HG02938 (cell line): ENCODE data around the gene RIC8A.
A peak's percentile ranks its signal among the peaks of the same experiment; 100 is the strongest.
"Not testable (repeated sequence)": the region's sequence is repeated elsewhere in the genome, so short reads cannot be mapped to it uniquely, and the experiment has no call there.

Experiments used
- ATAC-seq: cut with Tn5 transposase; IDR thresholded peaks from one replicate; pipeline ENCODE4 v1.9.1; 2021; ENCODE audit warnings: mild to moderate bottlenecking, moderate library complexity; ENCODE audit not compliant: unreplicated experiment

Gene RIC8A

DNA sequence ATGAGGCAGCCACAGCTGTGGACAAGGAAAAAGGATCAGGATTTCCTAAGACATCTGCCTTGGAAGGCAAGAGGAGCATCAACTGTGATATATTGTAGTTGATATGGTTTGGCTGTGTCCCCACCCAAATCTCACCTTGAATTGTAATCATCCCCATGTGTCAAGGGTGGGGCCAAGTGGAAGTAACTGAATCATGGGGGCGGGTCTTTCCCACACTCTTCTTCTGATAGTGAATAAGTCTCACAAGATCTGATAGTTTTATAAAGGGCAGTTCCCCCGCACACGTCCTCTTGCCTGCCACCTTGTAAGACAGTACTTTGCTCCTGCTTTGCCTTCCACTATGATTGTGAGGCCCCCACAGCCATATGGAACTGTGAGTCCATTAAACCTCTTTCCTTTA is 10.2 kb downstream of the RIC8A start:
- no peak for ATAC-seq

DNA sequence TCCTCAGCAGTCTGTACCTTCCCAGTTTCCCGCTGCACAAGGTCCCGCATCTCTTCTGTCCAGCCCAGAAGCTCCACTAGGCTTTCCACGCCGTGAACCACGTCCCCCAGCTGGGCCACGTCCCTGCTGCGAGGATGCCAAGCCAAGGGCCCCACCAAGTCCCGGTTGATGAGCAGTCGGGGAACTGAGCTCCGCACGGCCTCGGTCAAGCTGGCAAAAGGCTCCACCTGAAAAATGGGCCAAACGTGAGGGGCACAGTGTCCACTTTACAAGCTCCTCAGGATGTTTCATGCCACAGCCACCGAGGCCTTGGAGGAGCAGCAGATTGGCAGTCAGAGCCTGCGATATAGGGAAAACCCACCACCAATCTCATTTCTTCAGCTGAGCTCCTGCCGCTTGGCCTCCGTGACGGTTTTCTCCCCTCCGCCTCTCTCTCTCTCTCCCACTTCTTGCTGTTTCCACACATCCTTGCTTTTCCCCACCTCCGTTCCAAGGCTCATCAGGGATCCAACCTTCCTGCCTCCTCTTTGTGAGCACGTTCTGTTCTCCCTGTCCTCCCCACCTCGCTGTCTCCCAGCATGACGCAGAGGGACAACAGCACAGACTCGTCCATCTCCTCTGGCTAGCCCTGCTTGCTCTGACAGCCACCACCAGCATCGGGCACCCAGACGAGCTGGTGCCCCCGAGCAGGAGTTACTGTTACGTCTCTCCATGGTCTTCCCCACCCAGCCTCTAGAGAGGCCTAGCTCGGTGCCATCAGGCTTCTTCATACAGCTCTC is 11.5 kb downstream of the RIC8A start:
- ATAC-seq = no peak

DNA sequence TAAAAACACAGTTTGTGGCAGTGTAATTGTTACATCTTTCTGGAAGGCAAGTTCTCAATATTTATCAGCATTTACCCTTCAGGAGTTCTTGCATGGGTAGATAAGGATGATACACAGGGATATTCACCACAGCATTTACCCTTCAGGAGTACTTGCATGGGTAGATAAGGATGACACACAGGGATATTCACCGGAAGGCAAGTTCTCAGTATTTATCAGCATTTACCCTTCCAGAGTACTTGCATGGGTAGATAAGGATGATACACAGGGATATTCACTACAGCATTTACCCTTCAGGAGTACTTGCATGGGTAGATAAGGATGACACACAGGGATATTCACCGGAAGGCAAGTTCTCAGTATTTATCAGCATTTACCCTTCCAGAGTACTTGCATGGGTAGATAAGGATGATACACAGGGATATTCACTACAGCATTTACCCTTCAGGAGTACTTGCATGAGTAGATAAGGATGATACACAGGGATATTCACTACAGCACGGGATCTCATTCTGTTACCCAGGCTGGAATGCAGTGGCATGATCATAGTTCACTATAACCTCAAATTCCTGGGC is 13.2 kb downstream of the RIC8A start:
- ATAC-seq = not testable (repeated sequence)

DNA sequence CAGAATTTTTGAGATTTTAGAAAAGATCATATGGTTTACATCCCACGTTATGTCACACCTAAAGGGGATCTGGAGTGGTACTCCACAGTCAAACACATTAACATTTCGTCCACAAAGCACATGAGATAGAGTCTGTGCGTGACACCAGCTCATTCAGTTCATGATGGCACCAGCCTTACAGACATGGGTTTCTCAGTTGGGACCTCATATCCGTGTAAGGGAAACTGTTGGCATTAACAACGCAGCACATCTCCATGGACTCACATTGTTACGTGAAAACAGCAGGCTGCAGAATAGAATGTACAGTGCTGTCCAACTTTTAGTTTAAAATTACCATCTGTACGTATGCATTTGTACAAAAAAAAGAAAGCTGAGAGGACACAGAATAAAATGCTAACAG is 14.0 kb downstream of the RIC8A start:
- ATAC-seq = no peak

DNA sequence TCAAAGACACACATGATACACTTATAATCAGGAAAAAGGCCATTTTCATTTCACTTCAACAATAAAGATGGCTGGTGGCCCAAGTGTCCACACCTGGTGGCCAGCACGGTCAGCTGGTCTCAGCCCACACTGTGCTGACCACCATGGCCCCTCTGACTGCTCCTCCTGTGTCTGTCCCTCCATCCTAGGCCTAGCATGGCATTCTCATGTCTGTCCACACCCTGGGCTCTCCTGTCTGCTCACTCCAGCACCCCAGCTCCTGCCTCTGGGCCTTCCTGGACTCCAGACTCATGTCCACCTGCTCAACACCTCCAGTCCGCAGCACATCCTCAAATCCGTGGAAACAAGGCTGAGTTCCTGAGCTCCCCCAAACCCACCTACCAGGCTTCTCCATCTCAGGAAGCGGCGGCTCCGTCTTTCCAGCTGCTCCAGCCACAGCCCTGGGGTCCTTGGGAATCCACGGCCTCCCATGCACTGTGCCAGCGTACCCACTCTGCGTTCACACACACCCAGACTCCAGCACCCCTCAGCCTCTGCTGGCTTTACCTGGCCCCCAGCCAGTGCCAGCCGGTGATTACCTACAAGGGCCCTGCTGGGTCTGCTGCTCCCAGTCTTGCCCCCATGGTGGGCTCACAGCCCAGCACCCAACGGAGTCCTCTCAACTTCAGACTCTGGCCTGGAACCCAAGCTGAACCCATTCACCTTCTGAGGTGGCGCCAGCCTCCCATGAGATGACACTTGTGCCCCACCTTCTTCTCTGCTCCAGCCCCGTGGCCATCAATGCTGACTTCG is 14.7 kb downstream of the RIC8A start:
- no peak for ATAC-seq

DNA sequence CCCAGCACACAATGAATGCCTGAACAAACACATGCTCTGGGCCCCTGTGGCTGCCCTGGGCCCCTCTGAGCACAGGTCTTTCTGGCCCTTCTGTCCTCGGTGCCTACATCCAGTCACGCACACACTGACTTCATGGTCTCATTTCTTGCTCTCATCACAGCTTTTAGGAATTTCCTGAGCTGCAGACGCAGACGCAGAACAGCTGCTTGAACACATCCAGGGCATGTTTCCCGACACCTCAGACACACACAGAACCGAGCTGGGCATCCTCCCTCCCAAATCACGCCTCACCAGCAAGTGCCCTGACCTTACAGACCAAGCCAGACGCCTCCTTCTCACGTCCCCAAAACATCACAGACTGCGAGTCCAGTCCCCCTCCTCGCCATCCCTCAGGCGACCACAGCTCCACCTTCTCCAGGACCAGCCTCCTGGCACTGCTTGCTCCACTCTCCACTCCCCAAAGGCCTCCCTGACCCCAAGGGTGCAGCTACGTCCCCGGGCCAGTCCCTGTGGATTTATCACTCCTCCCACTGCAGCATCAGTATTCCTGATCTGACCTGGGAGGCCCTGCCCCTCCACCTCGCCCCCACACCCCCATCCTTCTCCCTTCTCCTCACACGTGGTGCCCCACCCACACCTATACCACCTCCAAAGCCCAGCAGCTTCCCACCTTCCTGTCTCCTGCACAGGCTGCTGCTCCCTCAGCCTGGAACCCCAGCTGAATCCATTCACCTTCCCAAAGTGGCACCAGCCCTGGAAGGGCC is 15.7 kb downstream of the RIC8A start:
- ATAC-seq = no peak

DNA sequence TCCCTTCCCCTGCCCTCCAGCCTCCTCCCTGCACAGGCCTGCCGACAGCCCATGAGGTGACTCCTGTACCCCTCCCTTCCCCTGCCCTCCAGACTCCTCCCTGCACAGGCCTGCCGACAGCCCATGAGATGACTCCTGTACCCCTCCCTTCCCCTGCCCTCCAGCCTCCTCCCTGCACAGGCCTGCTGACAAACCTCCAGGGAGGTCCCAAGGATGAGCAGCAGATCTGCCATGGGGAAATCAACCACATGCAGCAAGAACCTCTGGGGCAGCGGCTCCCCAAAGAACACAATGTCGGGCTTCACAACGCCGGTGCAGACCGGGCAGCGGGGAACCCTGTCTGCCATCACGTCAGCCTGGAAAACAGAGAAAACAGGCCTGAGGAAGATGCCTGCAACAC is 16.4 kb downstream of the RIC8A start:
- no peak for ATAC-seq

DNA sequence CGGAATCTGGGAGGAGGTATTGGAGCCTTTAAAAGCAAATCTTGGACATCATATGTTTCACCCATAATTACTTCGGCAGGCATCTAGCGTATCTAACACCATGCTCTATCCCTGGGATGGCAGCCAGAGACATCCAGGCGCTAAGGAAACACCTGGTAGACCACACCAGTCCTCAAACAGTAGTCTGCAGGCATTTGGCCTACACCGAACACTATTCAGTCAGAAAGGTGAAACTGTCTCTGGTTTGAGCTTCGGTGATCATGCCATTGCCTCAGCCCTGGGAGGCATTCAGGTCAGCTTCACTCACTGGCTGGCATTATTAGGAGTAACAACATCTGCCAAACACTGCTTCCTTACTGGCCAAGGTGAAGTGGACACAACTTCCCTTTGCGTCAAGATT is 16.9 kb downstream of the RIC8A start:
- no peak for ATAC-seq

DNA sequence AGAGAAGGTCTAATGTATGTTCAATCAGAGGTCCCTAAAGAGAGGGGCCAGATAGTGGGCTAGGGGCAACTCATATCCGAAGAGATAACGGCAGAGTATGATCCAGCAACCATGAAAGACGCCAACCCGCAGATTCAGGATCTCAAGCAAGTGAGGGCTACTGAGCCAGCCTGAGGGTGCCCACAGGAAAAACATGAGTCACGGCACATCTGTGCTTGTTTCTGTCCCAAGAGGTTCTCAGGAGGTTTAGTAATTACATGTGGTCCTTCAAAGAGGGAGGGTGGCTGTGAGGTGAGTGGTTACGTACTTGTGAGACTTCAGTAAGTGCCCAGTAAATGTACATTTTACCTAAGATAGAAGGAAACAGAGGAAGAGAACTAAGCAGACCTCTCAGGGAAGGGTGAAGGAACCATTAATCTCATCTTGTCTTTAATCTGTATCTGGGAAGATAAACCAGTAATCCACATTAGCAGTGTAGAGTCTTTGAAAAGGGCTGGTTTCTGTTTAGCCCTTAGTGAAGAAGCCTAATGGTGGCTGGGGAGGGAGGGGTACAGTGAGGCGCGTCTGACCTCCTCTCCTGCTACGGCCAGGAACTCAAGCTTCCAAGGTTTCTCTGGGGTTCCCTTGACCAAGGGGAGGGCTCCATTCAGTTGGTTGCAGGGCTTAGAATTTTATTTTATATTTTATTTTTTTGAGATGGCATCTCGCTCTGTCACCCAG is 18.4 kb downstream of the RIC8A start:
- no peak for ATAC-seq

DNA sequence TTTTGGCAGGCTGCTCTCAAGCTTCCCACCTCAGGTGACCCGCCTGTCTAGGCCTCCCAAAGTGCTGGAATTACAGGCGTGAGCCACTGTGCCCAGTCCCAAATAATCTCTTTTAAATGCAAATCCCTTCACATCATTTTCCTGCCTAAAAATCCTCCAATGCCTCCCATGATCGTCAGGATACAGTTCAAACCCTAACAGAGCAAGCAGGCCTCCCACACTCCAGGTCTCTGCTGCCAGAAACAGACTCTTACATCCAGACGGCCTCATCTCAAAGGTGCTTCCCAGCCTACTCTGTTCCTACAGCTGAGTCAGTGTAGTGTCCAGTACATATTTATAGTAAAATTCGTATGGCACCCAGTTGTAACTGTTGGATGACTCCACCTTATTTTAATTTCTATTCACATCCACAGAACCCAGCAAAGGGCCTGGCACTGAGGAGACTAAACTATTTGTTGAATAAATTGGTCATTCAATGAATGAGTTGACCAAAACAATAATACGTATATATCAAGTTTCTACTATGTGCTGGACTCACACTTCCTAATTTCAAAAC is 20.4 kb downstream of the RIC8A start:
- no peak for ATAC-seq

DNA sequence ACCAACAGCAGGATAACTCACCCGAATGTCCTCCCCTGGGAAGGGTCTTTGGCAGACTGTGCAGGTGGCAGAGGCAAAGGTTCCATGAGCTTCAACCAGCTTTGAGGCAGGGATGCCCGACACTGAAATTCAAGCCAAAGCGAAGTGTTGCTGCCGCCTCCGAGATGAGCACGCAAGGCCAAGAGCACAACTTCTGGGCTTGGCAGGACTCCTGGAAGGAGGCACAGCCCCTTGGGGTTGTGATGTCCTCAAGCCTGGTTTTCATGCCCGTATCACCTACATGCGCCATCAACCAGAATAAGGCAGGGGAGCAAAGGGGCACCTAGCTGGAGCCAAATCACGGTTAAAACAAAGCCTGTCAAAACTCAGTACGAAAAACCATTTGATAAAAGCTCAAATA is 22.9 kb downstream of the RIC8A start:
- no peak for ATAC-seq

DNA sequence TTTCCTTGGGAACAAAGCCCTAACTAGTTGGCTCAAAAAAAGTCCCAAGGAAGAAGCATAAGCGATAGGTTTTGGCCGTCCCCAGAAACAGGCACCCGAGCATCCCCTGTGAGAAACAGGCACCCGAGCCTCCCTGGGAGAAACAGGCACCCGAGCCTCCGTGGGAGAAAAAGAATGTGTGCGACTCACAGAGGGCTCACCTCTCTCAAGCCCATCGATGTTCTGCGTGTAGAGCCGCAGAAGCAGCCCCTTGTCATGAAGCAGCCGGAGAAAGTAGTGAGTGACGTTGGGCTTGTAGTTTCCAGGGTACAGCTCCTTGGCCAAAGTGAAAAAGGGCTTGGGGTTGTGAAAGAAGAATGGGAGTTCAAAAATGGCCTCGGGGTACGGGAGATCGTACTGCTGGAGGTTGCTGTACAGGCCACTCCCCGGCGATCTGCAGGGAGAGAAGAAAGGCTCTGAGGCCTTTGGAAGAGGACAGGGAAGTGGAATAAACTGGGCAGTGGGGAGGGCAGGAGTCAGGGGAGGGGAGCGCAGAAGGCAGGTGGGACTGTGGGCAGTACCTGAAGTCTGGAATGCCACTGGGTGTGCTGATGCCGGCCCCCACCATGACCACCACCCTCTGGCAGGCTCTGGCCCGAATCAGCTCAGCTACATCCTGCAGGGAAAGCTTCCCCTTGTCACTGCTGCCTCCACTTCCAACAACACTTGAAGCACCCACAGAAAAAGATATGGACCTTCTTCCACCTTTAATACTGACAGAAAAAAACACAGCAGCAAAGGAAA is 25.5 kb downstream of the RIC8A start:
- no peak for ATAC-seq

DNA sequence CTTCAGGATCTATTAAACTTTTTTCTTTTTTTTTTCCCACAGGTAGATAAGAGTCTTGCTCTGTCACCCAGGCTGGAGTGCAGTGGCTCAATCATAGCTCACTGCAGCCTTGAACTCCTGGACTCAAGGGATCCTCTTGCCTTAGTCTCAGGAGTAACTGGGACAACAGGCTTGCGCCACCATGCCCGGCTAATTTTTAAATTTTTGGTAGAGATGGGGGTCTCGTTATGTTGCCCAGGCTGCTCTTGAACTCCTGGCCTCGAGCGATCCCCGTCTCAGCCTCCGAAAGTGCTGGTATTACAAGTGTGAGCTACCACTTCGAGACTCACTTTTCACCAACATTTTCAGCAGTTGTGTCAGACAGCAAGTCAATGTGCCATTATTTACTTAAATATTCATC is 27.7 kb downstream of the RIC8A start:
- ATAC-seq = no peak

DNA sequence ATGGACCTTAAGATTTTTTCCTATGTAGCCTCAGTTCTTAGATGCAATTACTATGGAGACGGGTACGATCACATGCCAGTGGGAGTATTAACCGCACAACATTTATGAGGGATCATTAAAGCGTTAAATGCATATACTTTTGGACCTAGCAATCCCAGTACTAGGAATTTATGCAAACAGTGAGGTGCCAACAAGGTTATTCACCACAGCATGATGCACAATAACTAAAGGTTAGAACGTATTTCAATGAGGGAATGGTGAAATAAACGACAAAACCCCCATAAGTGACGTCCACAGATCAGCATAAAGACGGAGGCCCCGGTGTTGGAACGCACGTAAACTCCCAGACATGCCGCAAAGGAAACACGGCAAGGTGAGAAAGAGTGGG is 28.1 kb downstream of the RIC8A start:
- ATAC-seq = no peak

DNA sequence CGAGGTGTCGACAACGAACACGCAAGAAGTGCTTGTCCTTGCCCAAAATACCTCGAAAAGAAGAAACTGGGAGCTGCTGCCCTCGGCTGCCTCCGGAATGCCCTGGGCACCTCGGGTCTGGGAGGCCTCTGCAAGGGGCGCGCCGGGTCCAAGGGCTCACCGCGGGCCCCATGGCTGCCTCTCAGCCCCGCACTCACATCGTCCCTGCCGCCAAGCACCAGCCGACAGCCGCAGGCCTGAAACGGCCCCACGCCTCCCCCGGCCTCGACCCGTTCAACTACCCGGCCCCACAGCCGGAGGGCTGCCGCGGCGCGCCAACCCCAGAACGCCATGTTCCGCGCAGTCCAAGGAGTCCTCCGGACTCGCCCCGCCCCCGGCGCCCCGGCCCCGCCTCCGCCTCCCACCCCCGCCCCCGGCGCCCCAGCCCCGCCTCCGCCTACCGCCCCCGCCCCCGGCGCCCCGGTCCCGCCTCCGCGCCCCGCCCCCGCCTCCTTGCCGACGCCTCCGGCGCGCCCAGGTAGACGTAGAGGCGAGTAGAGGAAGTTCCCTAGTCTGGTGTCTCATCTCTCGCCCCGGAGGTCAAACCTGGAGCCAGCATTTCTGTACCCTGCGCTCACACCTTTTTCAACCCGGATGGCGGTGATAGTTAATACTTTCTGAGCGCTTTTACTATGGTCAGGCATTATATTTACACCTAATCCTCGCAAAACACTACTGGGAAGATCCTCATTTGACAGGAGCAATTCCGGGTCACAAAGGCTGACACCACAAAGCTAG is 28.7 kb downstream of the RIC8A start, which contains the start of gene SIRT3:
Gene SIRT3, minus strand, starts transcription at position 346 of the 777 bp plus-strand sequence. Its CDS starts 14 bp downstream, at position 332.
- peak; percentile 75 for ATAC-seq

DNA sequence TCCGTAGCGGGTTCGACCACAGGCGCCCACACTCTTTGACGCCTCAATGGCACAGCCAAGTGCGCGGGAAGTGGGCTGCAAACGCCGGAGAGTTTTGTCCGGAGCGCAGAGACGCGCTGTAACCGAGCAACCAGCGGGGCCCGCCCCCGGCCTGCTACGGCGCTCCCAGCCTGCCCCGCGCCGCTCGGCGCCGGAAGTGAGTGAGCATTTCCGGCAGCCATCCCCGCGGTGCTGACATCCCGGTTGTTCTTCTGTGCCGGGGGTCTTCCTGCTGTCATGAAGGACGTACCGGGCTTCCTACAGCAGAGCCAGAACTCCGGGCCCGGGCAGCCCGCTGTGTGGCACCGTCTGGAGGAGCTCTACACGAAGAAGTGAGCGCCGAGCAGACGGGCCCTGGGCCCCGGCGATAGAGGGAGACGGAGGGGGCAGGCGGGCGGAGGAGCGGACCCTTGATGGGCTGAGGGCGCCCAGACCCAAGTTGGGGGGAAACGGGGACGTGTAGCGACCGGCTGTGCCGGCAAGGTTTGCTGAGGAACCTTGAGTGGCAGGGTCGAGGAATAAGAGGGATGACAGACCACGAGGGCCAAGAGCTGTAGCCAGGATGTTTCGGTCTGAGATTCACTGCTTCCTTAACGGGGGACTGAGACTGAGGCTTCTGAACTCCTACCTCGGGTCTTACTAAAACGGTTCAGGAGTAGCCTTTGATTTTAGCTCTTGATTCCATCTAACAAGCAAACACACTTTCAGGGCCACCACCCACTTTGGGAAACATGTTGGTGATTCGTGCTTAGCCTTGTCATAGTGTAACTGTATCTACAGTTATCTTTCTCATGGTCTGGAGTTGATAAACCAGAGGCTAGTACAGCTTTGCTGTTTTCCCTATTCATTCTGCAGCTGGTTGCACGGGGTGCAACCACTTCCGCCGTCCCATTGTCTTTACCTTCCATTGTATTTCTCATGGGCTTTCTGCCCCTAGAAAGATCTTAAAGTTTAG is 29.6 kb downstream of the RIC8A start, which contains the start of gene PSMD13:
Gene PSMD13, plus strand, starts transcription at position 203 of the 994 bp plus-strand sequence. Its CDS starts 74 bp downstream, at position 277.
- peak; percentile 69 for ATAC-seq

DNA sequence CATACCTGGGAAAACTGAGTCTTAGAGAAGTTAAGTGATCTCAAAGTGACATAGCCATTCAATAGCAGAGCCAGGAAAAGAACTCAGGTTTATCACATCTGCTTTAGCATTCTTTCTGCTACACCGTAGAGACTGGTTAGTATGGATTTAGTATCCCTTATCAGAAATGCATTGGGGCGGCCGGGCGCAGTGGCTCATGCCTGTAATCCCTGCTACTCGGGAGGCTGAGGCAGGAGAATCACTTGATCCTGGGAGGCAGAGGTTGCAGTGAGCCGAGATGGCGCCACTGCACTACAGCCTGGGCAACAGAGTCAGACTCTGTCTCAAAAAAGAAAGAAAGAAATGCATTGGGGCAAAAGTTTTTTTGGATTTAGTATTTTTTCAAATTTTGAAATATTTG is 30.8 kb downstream of the RIC8A start:
- ATAC-seq = not testable (repeated sequence)
